ENCODE data around the gene TRMT2A. TPM values are rescaled to one million over a fixed set of nuclear protein-coding genes. Genes with fewer than 3 reads are reported as not detected.

Gene TRMT2A
- total RNA-seq, 6 donors from 2014 or later = 30.3 to 146 (median 61.9) TPM

- no peaks in the 10 kb centered on the region for H3K9me3 ChIP-seq
- no peak overlapping the region for H3K27ac ChIP-seq
- H3K27me3 ChIP-seq = peaks cover 0 to 6% (median 0%) of the 10 kb centered on the region in 4 donors
- TF ChIP-seq POLR2A (IDR thresholded peaks at IDR 0.05) (no peak), CTCF (IDR thresholded peaks at IDR 0.05) (peak; percentile 95 to 100 (median 99)), POLR2AphosphoS5 (IDR thresholded peaks at IDR 0.05) (no peak)
- H3K4me1 ChIP-seq = peaks cover 0 to 9% (median 5%) of the 10 kb centered on the region in 4 donors
- no peaks in the 10 kb centered on the region for H3K36me3 ChIP-seq
- ATAC-seq (ENCODE audit: low FRiP score in 2 of 2) (peak; percentile 79 to 81), DNase-seq (peak; percentile 76 to 85)
- 50 to 54% methylated on average over 10 to 13 of the region's 17 CpGs for WGBS, 2 donors
- no peak overlapping the region for H3K4me3 ChIP-seq
Measured at GRCh38 chr22:20156611-20157429, 39.8 kb upstream of the TRMT2A start.

GRCh38 chr22:20156042-20156389 is 39.0 kb upstream of the TRMT2A start:
- H3K9me3 ChIP-seq = no peaks in the 10 kb centered on the region
- H3K27me3 ChIP-seq = peaks cover 0 to 6% (median 0%) of the 10 kb centered on the region in 4 donors
- DNase-seq (peak in 1 of 2 donors; percentile 30), ATAC-seq (ENCODE audit: low FRiP score in 2 of 2) (no peak)
- H3K4me3 ChIP-seq = no peak overlapping the region
- peaks cover 0 to 9% (median 5%) of the 10 kb centered on the region in 4 donors for H3K4me1 ChIP-seq
- TF ChIP-seq EP300 (IDR thresholded peaks at IDR 0.05) = no peak
- TF ChIP-seq CTCF (IDR thresholded peaks at IDR 0.05) = no peak
- no peak for TF ChIP-seq POLR2AphosphoS5 (IDR thresholded peaks at IDR 0.05)
- no peak for TF ChIP-seq POLR2A (IDR thresholded peaks at IDR 0.05)
- no peaks in the 10 kb centered on the region for H3K36me3 ChIP-seq
- H3K27ac ChIP-seq = no peak overlapping the region
- 68 to 71% methylated on average over 4 to 7 of the region's 7 CpGs for WGBS, 2 donors

GRCh38 chr22:20155330-20156041 is 38.5 kb upstream of the TRMT2A start:
- peak; percentile 40 to 88 for DNase-seq
- 45 to 78% methylated on average over 9 to 29 of the region's 30 CpGs for WGBS, 2 donors
- peak overlapping the region in 3 of 4 donors; percentile 18 to 36 (median 30) for H3K4me3 ChIP-seq

GRCh38 chr22:20154602-20155187 is 37.7 kb upstream of the TRMT2A start:
- Histone ChIP-seq H3K27ac (peak overlapping the region in 1 of 4 donors; percentile 35), H3K4me3 (peak overlapping the region in 3 of 4 donors; percentile 18 to 36 (median 30)), H3K9me3 (no peaks in the 10 kb centered on the region), H3K27me3 (peaks cover 0 to 6% (median 0%) of the 10 kb centered on the region in 4 donors), H3K4me1 (peaks cover 0 to 9% (median 5%) of the 10 kb centered on the region in 4 donors), H3K36me3 (no peaks in the 10 kb centered on the region)
- TF ChIP-seq POLR2A (IDR thresholded peaks at IDR 0.05) = no peak
- TF ChIP-seq POLR2AphosphoS5 (IDR thresholded peaks at IDR 0.05) = no peak
- no peak for TF ChIP-seq EP300 (IDR thresholded peaks at IDR 0.05)
- no peak for TF ChIP-seq CTCF (IDR thresholded peaks at IDR 0.05)
- DNase-seq = peak in 1 of 2 donors; percentile 76
- no peak for ATAC-seq (ENCODE audit: low FRiP score in 2 of 2)
- 67% methylated on average over 10 to 14 of the region's 14 CpGs for WGBS, 2 donors

More at GRCh38 chr22:20155330-20156041, 38.5 kb upstream of the TRMT2A start:
- Histone ChIP-seq H3K27me3 (peaks cover 0 to 6% (median 0%) of the 10 kb centered on the region in 4 donors), H3K36me3 (no peaks in the 10 kb centered on the region), H3K9me3 (no peaks in the 10 kb centered on the region), H3K27ac (no peak overlapping the region), H3K4me1 (peaks cover 0 to 9% (median 5%) of the 10 kb centered on the region in 4 donors)
- ATAC-seq (ENCODE audit: low FRiP score in 2 of 2) = no peak
- TF ChIP-seq EP300 (IDR thresholded peaks at IDR 0.05) (no peak), POLR2AphosphoS5 (IDR thresholded peaks at IDR 0.05) (peak in 1 of 2 donors; percentile 8)

- Histone ChIP-seq H3K4me3 (no peak overlapping the region), H3K4me1 (peaks cover 0 to 9% (median 5%) of the 10 kb centered on the region in 4 donors), H3K27me3 (peaks cover 0 to 6% (median 0%) of the 10 kb centered on the region in 4 donors), H3K27ac (no peak overlapping the region), H3K36me3 (no peaks in the 10 kb centered on the region), H3K9me3 (no peaks in the 10 kb centered on the region)
- 73 to 80% methylated on average over 15 to 16 of the region's 16 CpGs for WGBS, 2 donors
- peak in 1 of 2 donors; percentile 41 for DNase-seq
- no peak for ATAC-seq (ENCODE audit: low FRiP score in 2 of 2)
- TF ChIP-seq POLR2AphosphoS5 (IDR thresholded peaks at IDR 0.05) = no peak
Measured at GRCh38 chr22:20153945-20154344, 36.9 kb upstream of the TRMT2A start.
